Ammon's horn (tissue), 1 donor: Measurements from ENCODE around the gene THSD7A.

Source experiments
- DNase-seq: peaks from one replicate; pipeline ENCODE4 v3.0.0-alpha.2; 2016; ENCODE audit warnings: low spot score

The THSD7A gene

GRCh38 chr7:11638011-11638774, 193.8 kb downstream of the THSD7A start:
- no peak for DNase-seq

GRCh38 chr7:11636274-11636673, 195.7 kb downstream of the THSD7A start:
- DNase-seq: no peak

- no peak for DNase-seq
Observed at GRCh38 chr7:11633310-11633709, 198.7 kb downstream of the THSD7A start.

- DNase-seq: no peak
Observed at GRCh38 chr7:11630355-11630754, 201.6 kb downstream of the THSD7A start.

GRCh38 chr7:11625669-11626068, 206.3 kb downstream of the THSD7A start:
- DNase-seq: no peak

- no peak for DNase-seq
Observed at GRCh38 chr7:11623093-11623678, 208.8 kb downstream of the THSD7A start.

GRCh38 chr7:11620406-11621253, 211.4 kb downstream of the THSD7A start:
- DNase-seq: no peak

- no peak for DNase-seq
Observed at GRCh38 chr7:11616466-11616865, 215.5 kb downstream of the THSD7A start.

GRCh38 chr7:11615174-11615573, 216.8 kb downstream of the THSD7A start:
- no peak for DNase-seq

- DNase-seq: no peak
Observed at GRCh38 chr7:11613292-11613930, 218.6 kb downstream of the THSD7A start.

- DNase-seq: no peak
Observed at GRCh38 chr7:11612737-11613136, 219.3 kb downstream of the THSD7A start.

- DNase-seq: no peak
Observed at GRCh38 chr7:11609096-11609670, 222.8 kb downstream of the THSD7A start.

- DNase-seq: no peak
Observed at GRCh38 chr7:11607686-11608085, 224.3 kb downstream of the THSD7A start.

- no peak for DNase-seq
Observed at GRCh38 chr7:11605749-11606148, 226.2 kb downstream of the THSD7A start.

- no peak for DNase-seq
Observed at GRCh38 chr7:11604505-11604904, 227.5 kb downstream of the THSD7A start.

GRCh38 chr7:11601761-11602160, 230.2 kb downstream of the THSD7A start:
- DNase-seq: no peak

GRCh38 chr7:11593322-11593721, 238.7 kb downstream of the THSD7A start:
- DNase-seq: no peak

- no peak for DNase-seq
Observed at GRCh38 chr7:11592699-11593098, 239.3 kb downstream of the THSD7A start.

GRCh38 chr7:11591943-11592342, 240.1 kb downstream of the THSD7A start:
- DNase-seq: no peak

- no peak for DNase-seq
Observed at GRCh38 chr7:11591055-11591633, 240.9 kb downstream of the THSD7A start.

- no peak for DNase-seq
Observed at GRCh38 chr7:11589251-11589650, 242.7 kb downstream of the THSD7A start.

- no peak for DNase-seq
Observed at GRCh38 chr7:11587814-11588213, 244.2 kb downstream of the THSD7A start.
